ENCODE measurements around the gene PECR. TPM values are rescaled to one million over a fixed set of nuclear protein-coding genes. Genes with fewer than 3 reads are reported as not detected.
"Not testable (repeated sequence)": the region's sequence is repeated elsewhere in the genome, so short reads cannot be mapped to it uniquely, and the experiment has no call there.

PECR gene
- total and polyA plus RNA-seq, 5 donors from 2014 or later = 28.0 to 73.8 (median 47.6) TPM

DNA sequence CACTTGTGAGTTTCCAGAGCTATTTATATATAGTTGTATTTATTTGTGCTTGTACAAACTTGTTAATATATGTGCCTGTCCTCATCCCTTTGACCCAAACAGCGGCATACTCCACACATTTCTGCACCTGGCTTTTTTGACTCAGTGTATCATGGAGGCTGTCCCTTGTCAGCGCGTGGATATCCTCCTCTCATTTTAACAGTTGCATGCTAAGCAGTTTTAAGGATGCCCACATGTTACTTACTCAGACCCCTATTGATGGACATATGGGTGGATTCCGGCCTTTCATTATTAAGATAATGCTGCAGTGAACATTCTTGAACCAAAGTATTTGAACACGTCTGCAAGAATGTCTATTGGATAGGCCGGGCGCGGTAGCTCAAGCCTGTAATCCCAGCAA, 67.6 kb downstream of the PECR start:
- no peak overlapping the region for H3K27ac ChIP-seq (ENCODE audit: insufficient read depth, low read length, poor library complexity, severe bottlenecking)
- Mint-ChIP-seq H3K27me3 (no peaks in the 10 kb centered on the region), H3K27ac (peak overlapping the region in 1 of 3 donors; percentile 45), H3K4me3 (peak overlapping the region; percentile 73 to 90 (median 82)), H3K9me3 (peaks cover 0 to 4% (median 0%) of the 10 kb centered on the region in 7 donors), H3K4me1 (peaks cover 36 to 65% (median 56%) of the 10 kb centered on the region in 4 donors), H3K36me3 (peaks cover 12% of the 10 kb centered on the region)
- ATAC-seq (ENCODE audit: low read depth in 2 of 2) = no peak
- DNase-seq = no peak
- no peaks in the 10 kb centered on the region for H3K36me3 ChIP-seq (ENCODE audit: control insufficient read depth, insufficient read depth, low read length)
- H3K4me1 ChIP-seq (ENCODE audit: control insufficient read depth, insufficient read depth, low read length, poor library complexity, severe bottlenecking) = peaks cover 29% of the 10 kb centered on the region
- H3K27me3 ChIP-seq (ENCODE audit: control insufficient read depth, insufficient read depth, low read length) = no peaks in the 10 kb centered on the region
- peaks cover 0 to 2% of the 10 kb centered on the region in 2 experiments for H3K9me3 ChIP-seq (ENCODE audit: control insufficient read depth in 2 of 2, low read length in 2 of 2)
- H3K4me3 ChIP-seq (ENCODE audit: low read depth, low read length) = peak overlapping the region; percentile 49

GRCh38 chr2:216013080-216013909, 68.3 kb downstream of the PECR start, which contains the start of gene MREG:
TSS of gene MREG (minus strand) at chr2:216013551. CDS start at chr2:216013327, 224 bp downstream.
- Mint-ChIP-seq H3K27me3 (no peaks in the 10 kb centered on the region), H3K4me1 (peaks cover 36 to 58% (median 51%) of the 10 kb centered on the region in 4 donors), H3K36me3 (peaks cover 5% of the 10 kb centered on the region), H3K9me3 (no peaks in the 10 kb centered on the region), H3K4me3 (peak within 1 kb of the TSS; percentile 89 to 97 (median 90)), H3K27ac (peak within 1 kb of the TSS; percentile 45 to 91 (median 86))
- H3K4me3 ChIP-seq (ENCODE audit: low read depth, low read length) = peak within 1 kb of the TSS; percentile 79
- no peaks in the 10 kb centered on the region for H3K9me3 ChIP-seq (ENCODE audit: control insufficient read depth in 2 of 2, low read length in 2 of 2)
- DNase-seq (peak; percentile 73 to 84 (median 79)), ATAC-seq (ENCODE audit: low read depth in 2 of 2) (peak; percentile 64 to 67)
- no peaks in the 10 kb centered on the region for H3K36me3 ChIP-seq (ENCODE audit: control insufficient read depth, insufficient read depth, low read length)
- H3K27me3 ChIP-seq (ENCODE audit: control insufficient read depth, insufficient read depth, low read length) = no peaks in the 10 kb centered on the region
- H3K4me1 ChIP-seq (ENCODE audit: control insufficient read depth, insufficient read depth, low read length, poor library complexity, severe bottlenecking) = peaks cover 29% of the 10 kb centered on the region
- peak within 1 kb of the TSS; percentile 50 for H3K27ac ChIP-seq (ENCODE audit: insufficient read depth, low read length, poor library complexity, severe bottlenecking)

DNA sequence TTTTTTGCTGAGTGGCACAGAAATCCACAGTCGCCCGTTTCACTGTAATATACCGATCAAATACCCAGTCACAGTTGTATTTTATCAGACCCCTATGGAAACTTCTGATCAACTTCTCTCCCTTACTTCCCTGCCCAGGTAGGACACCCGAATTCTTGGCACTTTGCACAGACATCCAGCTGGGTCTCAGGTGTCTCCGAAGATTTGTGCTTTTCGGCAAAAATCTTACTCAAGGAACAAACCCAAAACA, 68.9 kb downstream of the PECR start:
- Mint-ChIP-seq H3K4me1 (peaks cover 36 to 57% (median 49%) of the 10 kb centered on the region in 4 donors), H3K4me3 (peak overlapping the region; percentile 89 to 97 (median 90)), H3K36me3 (peaks cover 5% of the 10 kb centered on the region), H3K27ac (peak overlapping the region in 2 of 3 donors; percentile 86 to 91), H3K9me3 (no peaks in the 10 kb centered on the region), H3K27me3 (no peaks in the 10 kb centered on the region)
- Histone ChIP-seq H3K36me3 (ENCODE audit: control insufficient read depth, insufficient read depth, low read length) (no peaks in the 10 kb centered on the region), H3K27me3 (ENCODE audit: control insufficient read depth, insufficient read depth, low read length) (no peaks in the 10 kb centered on the region), H3K4me3 (ENCODE audit: low read depth, low read length) (peak overlapping the region; percentile 79), H3K27ac (ENCODE audit: insufficient read depth, low read length, poor library complexity, severe bottlenecking) (peak overlapping the region; percentile 50), H3K9me3 (ENCODE audit: control insufficient read depth in 2 of 2, low read length in 2 of 2) (no peaks in the 10 kb centered on the region), H3K4me1 (ENCODE audit: control insufficient read depth, insufficient read depth, low read length, poor library complexity, severe bottlenecking) (peaks cover 29% of the 10 kb centered on the region)
- ATAC-seq (ENCODE audit: low read depth in 2 of 2) (no peak), DNase-seq (no peak)

- no peaks in the 10 kb centered on the region for H3K9me3 Mint-ChIP-seq
Measured at GRCh38 chr2:216012133-216012829, 69.3 kb downstream of the PECR start.

DNA sequence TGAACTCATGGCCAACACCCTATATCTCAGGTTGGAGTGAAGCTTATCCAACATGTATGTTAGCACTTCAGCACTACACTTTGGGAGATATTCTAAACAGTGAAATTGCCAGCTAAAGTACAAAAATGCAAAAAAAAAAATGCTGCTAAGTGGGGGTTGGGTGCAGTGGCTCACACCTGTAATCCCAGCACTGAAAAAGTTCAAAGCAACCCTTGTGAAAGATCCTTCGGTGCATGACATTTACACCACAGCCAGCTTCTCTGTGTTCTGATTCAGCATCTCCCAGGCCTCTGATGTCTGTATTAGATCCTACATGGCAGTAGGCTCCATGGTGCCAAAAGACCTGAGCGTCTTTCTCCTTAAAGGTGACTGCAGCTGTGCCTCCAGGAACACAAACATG, 72.4 kb downstream of the PECR start:
- H3K4me3 Mint-ChIP-seq = peak overlapping the region in 1 of 4 donors; percentile 47
- H3K36me3 ChIP-seq (ENCODE audit: control insufficient read depth, insufficient read depth, low read length); DNase-seq; ATAC-seq (ENCODE audit: low read depth in 2 of 2); H3K27ac ChIP-seq (ENCODE audit: insufficient read depth, low read length, poor library complexity, severe bottlenecking); H3K9me3 ChIP-seq (ENCODE audit: control insufficient read depth in 2 of 2, low read length in 2 of 2); H3K27ac Mint-ChIP-seq; H3K36me3 Mint-ChIP-seq; H3K4me3 ChIP-seq (ENCODE audit: low read depth, low read length); H3K27me3 Mint-ChIP-seq; H3K27me3 ChIP-seq (ENCODE audit: control insufficient read depth, insufficient read depth, low read length); H3K9me3 Mint-ChIP-seq: not testable (repeated sequence)
- H3K4me1 Mint-ChIP-seq = peaks cover 32 to 53% (median 46%) of the 10 kb centered on the region in 4 donors
- H3K4me1 ChIP-seq (ENCODE audit: control insufficient read depth, insufficient read depth, low read length, poor library complexity, severe bottlenecking) = peaks cover 34% of the 10 kb centered on the region

More at GRCh38 chr2:216012133-216012829, 69.3 kb downstream of the PECR start:
- Mint-ChIP-seq H3K4me1 (peaks cover 33 to 56% (median 48%) of the 10 kb centered on the region in 4 donors), H3K27me3 (no peaks in the 10 kb centered on the region), H3K27ac (peak overlapping the region in 2 of 3 donors; percentile 86 to 91), H3K4me3 (peak overlapping the region; percentile 89 to 97 (median 90)), H3K36me3 (peaks cover 5% of the 10 kb centered on the region)
- Histone ChIP-seq H3K27me3 (ENCODE audit: control insufficient read depth, insufficient read depth, low read length) (no peaks in the 10 kb centered on the region), H3K9me3 (ENCODE audit: control insufficient read depth in 2 of 2, low read length in 2 of 2) (no peaks in the 10 kb centered on the region), H3K4me3 (ENCODE audit: low read depth, low read length) (peak overlapping the region; percentile 79), H3K27ac (ENCODE audit: insufficient read depth, low read length, poor library complexity, severe bottlenecking) (no peak overlapping the region), H3K4me1 (ENCODE audit: control insufficient read depth, insufficient read depth, low read length, poor library complexity, severe bottlenecking) (peaks cover 29% of the 10 kb centered on the region), H3K36me3 (ENCODE audit: control insufficient read depth, insufficient read depth, low read length) (no peaks in the 10 kb centered on the region)
- ATAC-seq (ENCODE audit: low read depth in 2 of 2) = no peak
- DNase-seq = no peak

- Mint-ChIP-seq H3K27ac (no peak overlapping the region), H3K9me3 (no peaks in the 10 kb centered on the region), H3K4me1 (peaks cover 37 to 60% (median 49%) of the 10 kb centered on the region in 4 donors), H3K36me3 (peaks cover 8% of the 10 kb centered on the region), H3K27me3 (no peaks in the 10 kb centered on the region), H3K4me3 (no peak overlapping the region)
- Histone ChIP-seq H3K27me3 (ENCODE audit: control insufficient read depth, insufficient read depth, low read length) (no peaks in the 10 kb centered on the region), H3K4me3 (ENCODE audit: low read depth, low read length) (no peak overlapping the region), H3K9me3 (ENCODE audit: control insufficient read depth in 2 of 2, low read length in 2 of 2) (no peaks in the 10 kb centered on the region), H3K27ac (ENCODE audit: insufficient read depth, low read length, poor library complexity, severe bottlenecking) (no peak overlapping the region), H3K36me3 (ENCODE audit: control insufficient read depth, insufficient read depth, low read length) (no peaks in the 10 kb centered on the region), H3K4me1 (ENCODE audit: control insufficient read depth, insufficient read depth, low read length, poor library complexity, severe bottlenecking) (peaks cover 30% of the 10 kb centered on the region)
- DNase-seq (no peak), ATAC-seq (ENCODE audit: low read depth in 2 of 2) (no peak)
Measured at GRCh38 chr2:216008387-216008786, 73.2 kb downstream of the PECR start.

- peak overlapping the region; percentile 47 for H3K4me3 ChIP-seq (ENCODE audit: low read depth, low read length)
- peak overlapping the region; percentile 55 for H3K27ac ChIP-seq (ENCODE audit: insufficient read depth, low read length, poor library complexity, severe bottlenecking)
- H3K27me3 ChIP-seq (ENCODE audit: control insufficient read depth, insufficient read depth, low read length) = no peaks in the 10 kb centered on the region
- Mint-ChIP-seq H3K4me1 (peaks cover 28 to 45% (median 37%) of the 10 kb centered on the region in 4 donors), H3K27me3 (no peaks in the 10 kb centered on the region), H3K36me3 (peaks cover 14% of the 10 kb centered on the region), H3K27ac (peak overlapping the region; percentile 44 to 81 (median 76)), H3K4me3 (peak overlapping the region; percentile 22 to 79 (median 56)), H3K9me3 (no peaks in the 10 kb centered on the region)
- peaks cover 22% of the 10 kb centered on the region for H3K4me1 ChIP-seq (ENCODE audit: control insufficient read depth, insufficient read depth, low read length, poor library complexity, severe bottlenecking)
- DNase-seq = peak in 1 of 3 donors; percentile 62
- no peaks in the 10 kb centered on the region for H3K36me3 ChIP-seq (ENCODE audit: control insufficient read depth, insufficient read depth, low read length)
- peak; percentile 50 to 63 for ATAC-seq (ENCODE audit: low read depth in 2 of 2)
- H3K9me3 ChIP-seq (ENCODE audit: control insufficient read depth in 2 of 2, low read length in 2 of 2) = no peaks in the 10 kb centered on the region
Measured at GRCh38 chr2:216006164-216006663, 75.4 kb downstream of the PECR start.
